Epithelial cell of proximal tubule (primary cell): ENCODE data around the gene LILRA2. TPM values are rescaled to one million over a fixed set of nuclear protein-coding genes. Genes with fewer than 3 reads are reported as not detected.
"Not testable (repeated sequence)": the region's sequence is repeated elsewhere in the genome, so short reads cannot be mapped to it uniquely, and the experiment has no call there.

Experiments used
- DNase-seq: peaks from one replicate; pipeline ENCODE4 v3.0.0-alpha.2; 2011; ENCODE audit warnings: low read depth
- H3K4me3 ChIP-seq: 2 replicates; pipeline ENCODE4 v1.5.1; 2011; ENCODE audit warnings: low read depth, mild to moderate bottlenecking, low read length
- CTCF ChIP-seq: conservative IDR thresholded peaks from 2 replicates; pipeline ENCODE4 v1.5.1; 2012; ENCODE audit warnings: low read depth, mild to moderate bottlenecking, low read length
- total RNA-seq: library from RNA; depleted of rRNA; stranded (reverse); fragments of >200 nt; gene quantifications from 2 replicates; pipeline ENCODE4 v1.2.3, GENCODE V29; 2015

Gene LILRA2
- total RNA-seq, 1 donor from 2014 or later, result not detected

GRCh38 chr19:54577334-54577733 is 3.7 kb downstream of the LILRA2 start:
- no peak overlapping the region for H3K4me3 ChIP-seq
- no peak for DNase-seq
- no peak for TF ChIP-seq CTCF

GRCh38 chr19:54578268-54578667 is 4.7 kb downstream of the LILRA2 start:
- H3K4me3 ChIP-seq, DNase-seq: not testable (repeated sequence)

GRCh38 chr19:54586397-54586796 is 12.8 kb downstream of the LILRA2 start:
- no peak for DNase-seq
- TF ChIP-seq CTCF, result no peak
- no peak overlapping the region for H3K4me3 ChIP-seq

GRCh38 chr19:54587026-54587425 is 13.4 kb downstream of the LILRA2 start:
- DNase-seq, result no peak
- H3K4me3 ChIP-seq, result no peak overlapping the region
- TF ChIP-seq CTCF, result no peak

- not testable (repeated sequence) for DNase-seq, H3K4me3 ChIP-seq
Observed at GRCh38 chr19:54593445-54593844, 19.9 kb downstream of the LILRA2 start, which contains the start of gene LILRA1. Gene LILRA1, plus strand, starts transcription at chr19:54593632. Its CDS starts 613 bp downstream, at chr19:54594245.

- not testable (repeated sequence) for H3K4me3 ChIP-seq, DNase-seq
Observed at GRCh38 chr19:54593931-54594626, 20.5 kb downstream of the LILRA2 start.

- H3K4me3 ChIP-seq, result no peak overlapping the region
- no peak for TF ChIP-seq CTCF
- no peak for DNase-seq
Observed at GRCh38 chr19:54594737-54595136, 21.1 kb downstream of the LILRA2 start.

GRCh38 chr19:54595680-54596436 is 22.3 kb downstream of the LILRA2 start:
- not testable (repeated sequence) for DNase-seq, H3K4me3 ChIP-seq

- no peak overlapping the region for H3K4me3 ChIP-seq
- no peak for DNase-seq
- TF ChIP-seq CTCF, result no peak
Observed at GRCh38 chr19:54600212-54600611, 26.6 kb downstream of the LILRA2 start.
